NCI-H128 (cell line): ENCODE measurements around the gene TMTC2.
"Not testable (repeated sequence)": the region's sequence is repeated elsewhere in the genome, so short reads cannot be mapped to it uniquely, and the experiment has no call there.

ENCODE experiments used
- DNase-seq: peaks from one replicate; lab custom pipeline; 2025; ENCODE audit not compliant: unreplicated experiment; lab: John Stamatoyannopoulos, UW

The TMTC2 gene

DNA sequence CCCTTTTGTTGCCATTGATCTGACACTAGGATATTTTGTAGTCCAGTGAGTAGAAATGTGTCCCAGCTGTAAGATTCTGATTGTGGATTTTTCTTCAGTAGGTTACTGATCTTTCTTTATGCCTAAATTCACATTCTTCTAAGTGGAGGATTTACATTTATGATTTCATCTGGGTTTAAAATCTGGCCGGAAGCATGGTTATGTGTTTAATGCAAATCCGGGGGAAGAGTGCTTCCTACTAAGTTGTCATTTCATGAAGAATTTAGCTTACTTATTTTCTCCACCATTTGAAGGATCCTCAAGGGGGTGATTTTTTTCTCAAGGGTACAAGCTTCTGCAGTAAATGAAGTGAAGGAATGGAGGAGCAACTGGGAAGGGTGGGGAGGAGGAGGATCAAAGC lies 96.7 kb downstream of the TMTC2 start:
- no peak for DNase-seq

GRCh38 chr12:82787016-82787415 lies 100.3 kb downstream of the TMTC2 start:
- DNase-seq, result no peak

GRCh38 chr12:82788594-82788993 lies 101.9 kb downstream of the TMTC2 start:
- no peak for DNase-seq

DNA sequence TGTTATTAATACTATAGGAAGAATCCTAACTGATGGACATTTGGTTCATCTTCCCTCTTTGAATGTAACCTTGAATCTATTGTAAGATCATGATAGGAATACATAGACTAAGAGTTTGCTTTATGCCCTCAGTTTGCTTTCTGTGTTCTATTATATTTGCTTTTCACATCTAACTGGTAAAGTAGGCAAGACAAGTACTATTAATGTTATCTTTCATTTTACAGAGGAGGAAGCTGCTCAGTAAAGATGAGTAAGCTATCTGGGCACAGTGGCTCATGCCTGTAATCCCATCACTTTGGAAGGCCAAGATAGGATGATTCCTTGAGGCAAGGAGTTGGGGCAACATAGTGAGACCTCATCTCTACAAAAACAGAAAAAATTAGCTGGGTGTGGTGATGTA lies 103.0 kb downstream of the TMTC2 start:
- DNase-seq, result no peak

DNA sequence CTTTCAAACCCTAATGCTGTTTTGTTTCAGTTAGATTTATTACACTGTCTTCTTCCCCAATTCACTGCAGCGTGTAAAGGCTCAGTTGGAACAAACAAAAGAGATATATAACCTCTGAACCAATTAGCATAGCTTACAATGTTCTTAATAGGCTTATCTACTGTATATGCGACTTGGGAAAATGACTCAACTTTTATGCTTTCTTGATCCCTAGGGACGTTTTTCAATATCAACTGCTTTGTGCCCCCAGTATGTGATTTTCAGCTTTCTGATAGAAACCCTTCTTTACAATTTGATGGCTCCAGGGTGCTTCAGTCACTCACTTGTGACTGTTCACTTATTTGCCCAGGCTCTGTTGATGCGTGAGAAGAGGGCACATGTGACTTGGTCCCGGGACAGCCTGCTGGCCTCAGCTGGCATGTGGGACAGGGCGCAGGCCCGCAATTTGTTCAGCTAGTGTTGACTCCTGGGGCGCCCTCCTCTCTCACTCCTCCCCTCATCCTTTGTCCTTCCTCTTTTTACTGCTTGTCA lies 107.1 kb downstream of the TMTC2 start:
- no peak for DNase-seq

GRCh38 chr12:82797480-82797879 lies 110.8 kb downstream of the TMTC2 start:
- no peak for DNase-seq

DNA sequence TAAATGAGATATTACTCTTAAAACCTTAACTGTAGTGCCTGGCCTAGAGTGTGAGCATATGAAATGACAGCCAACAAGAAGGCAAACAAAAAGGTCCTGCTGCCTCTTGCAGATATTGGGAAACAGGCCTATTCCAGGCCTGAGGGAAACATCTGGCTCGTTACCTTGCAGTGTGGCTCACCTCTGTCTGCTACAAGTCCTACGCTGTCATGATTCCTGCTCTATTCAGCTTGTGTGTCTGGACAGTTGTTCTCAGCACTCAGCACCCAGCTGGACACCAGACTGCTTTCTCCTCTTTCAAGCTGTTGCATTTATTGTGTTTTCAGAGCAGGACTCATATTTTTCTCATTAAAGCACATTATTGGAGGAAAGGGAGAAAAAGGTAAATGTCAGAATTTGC lies 113.5 kb downstream of the TMTC2 start:
- DNase-seq, result no peak

DNA sequence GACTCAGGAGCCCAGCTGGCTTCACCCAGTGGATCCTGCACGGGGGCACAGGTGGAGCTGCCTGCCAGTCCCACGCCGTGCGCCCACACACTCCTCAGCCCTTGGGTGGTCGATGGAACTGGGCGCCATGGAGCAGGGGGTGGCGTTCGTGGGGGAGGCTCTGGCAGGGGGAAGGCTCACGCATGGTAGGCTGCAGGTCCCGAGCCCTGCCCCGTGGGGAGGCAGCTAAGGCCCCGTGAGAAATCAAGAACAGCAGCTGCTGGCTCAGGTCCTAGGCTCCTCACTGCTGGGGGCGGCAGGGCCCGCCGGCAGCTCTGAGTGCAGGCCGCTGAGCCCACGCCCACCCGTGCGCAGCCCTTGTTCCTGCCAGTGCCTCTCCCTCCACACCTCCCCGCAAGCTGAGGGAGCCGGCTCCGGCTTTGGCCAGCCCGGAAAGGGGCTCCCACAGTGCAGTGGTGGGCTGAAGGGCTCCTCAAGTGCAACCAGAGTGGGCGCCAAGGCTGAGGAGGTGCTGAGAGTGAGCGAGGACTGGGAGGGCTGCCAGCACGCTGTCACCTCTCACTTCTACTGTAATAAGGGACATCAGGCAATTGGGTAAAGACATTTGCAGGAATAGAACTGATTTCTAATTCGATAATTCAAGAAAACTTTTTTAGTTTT lies 115.4 kb downstream of the TMTC2 start:
- DNase-seq, result no peak

GRCh38 chr12:82803201-82803600 lies 116.5 kb downstream of the TMTC2 start:
- no peak for DNase-seq

- DNase-seq, result no peak
Observed at GRCh38 chr12:82804601-82805000, 117.9 kb downstream of the TMTC2 start.

DNA sequence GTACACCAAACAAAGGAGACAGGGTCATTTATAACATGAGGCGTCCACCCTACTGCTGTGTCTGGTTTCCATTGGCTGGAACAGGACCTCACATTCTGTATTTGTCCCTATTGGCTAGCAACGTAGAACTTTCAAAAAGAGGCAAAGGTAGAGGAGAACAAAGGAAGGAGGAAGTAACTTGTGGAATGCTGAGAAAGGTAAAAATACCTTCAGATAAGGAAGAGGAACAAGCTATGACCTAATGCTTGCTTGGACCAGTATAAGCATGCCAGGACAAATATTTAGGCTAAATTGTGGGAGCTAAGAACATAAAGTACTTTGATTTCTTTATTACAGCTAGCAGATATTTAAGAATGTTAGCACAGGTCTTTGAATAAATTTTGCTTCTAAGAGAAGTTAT lies 118.3 kb downstream of the TMTC2 start:
- not testable (repeated sequence) for DNase-seq

- no peak for DNase-seq
Observed at GRCh38 chr12:82805812-82806497, 119.2 kb downstream of the TMTC2 start.

GRCh38 chr12:82807132-82807737 lies 120.5 kb downstream of the TMTC2 start:
- DNase-seq, result no peak

DNA sequence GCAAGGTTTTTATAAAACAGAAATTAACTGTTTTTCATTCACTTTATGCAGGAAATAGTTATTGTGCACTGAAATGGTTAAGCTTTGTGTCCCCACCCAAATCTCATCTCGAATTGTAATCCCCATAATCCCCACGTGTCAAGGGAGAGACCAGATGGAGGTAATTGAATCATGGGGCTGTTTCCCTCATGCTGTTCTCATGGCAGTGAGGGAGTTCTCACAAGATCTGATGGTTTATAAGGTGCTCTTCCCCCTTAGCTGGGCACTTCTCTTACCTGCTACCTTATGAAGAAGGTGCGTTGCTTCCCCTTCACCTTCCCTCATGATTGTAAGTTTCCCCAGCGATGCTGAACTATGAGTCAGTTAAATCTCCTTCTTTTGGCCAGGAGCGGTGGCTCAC lies 123.9 kb downstream of the TMTC2 start:
- DNase-seq, result no peak

GRCh38 chr12:82817368-82817767 lies 130.7 kb downstream of the TMTC2 start:
- no peak for DNase-seq

GRCh38 chr12:82818271-82819035 lies 131.7 kb downstream of the TMTC2 start:
- DNase-seq, result no peak

DNA sequence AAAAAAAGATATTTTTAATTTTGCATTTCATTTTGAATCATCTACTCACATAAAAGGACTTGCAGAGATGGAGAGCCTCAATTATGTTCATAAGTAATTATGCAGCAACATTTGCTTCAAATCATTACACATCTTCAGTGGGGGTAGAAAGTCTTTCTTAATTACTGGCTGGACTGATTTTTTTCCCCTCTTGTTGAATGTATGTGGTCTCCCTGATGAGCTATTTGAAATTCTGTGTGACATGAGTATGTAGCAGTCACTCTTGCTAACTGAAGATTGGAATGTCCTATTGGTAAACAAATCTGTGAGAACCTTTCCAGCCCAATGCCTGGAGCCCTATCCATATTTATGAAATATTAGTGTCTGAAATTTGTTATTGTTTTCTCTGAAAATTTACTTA lies 139.8 kb downstream of the TMTC2 start:
- DNase-seq, result no peak

GRCh38 chr12:82832096-82832495 lies 145.4 kb downstream of the TMTC2 start:
- no peak for DNase-seq

DNA sequence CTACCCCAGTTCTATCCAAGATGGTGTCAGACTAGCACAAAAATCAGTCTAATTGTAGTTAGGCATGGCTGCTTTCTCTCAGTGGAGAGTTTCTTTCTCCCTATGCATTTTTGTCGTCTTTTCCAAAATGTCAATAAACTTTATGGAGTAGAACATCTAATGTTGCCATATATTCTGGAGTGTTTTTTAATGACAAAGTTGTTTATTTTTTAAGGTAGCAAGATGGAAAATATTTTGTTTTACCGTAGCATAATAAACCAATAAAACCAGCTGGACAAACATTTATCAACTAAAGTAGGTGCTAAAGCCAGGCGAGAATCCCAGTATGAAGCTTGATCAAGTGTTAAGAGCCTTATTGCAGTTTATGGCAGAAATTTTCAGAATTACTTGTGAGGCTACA lies 146.3 kb downstream of the TMTC2 start:
- no peak for DNase-seq

DNA sequence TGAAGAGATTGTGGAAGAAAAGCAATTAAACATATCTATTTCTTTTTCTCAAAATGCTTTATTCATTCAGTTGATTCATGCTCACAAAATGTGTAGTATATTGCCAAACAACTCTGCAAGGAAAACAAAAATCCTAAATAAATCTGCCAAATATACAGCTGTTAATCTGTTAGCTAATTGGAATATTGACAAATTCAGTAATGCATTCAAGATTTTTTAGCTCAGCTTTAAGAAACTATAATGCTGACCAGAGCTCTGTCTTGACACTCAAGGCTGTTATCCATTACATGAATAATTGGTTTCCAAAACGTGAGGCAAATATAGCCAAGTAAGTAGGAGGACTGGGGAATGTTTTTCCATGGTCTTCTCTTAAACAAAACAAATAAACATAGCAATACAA lies 146.8 kb downstream of the TMTC2 start:
- DNase-seq, result no peak

DNA sequence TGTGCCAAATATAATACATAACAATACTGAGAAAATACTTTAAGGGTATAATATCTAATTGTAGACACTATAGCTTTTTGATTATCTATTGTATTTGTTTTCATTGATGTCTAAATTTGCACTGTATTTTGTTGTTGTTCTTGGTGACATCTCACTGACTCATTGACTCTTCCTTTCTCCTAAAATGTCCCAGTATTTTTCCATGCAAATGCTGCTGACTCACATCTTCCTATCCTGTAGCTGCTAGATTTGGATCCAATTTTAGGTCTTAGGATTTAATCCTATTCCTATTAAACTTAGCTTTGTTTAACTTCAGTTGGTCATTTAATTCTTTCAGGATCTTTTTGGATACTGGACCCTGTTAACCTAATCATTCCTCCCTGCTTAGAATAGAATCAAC lies 148.5 kb downstream of the TMTC2 start:
- no peak for DNase-seq
